Measurements from ENCODE around the gene FAM20B. TPM values are rescaled to one million over a fixed set of nuclear protein-coding genes. Genes with fewer than 3 reads are reported as not detected.
A peak's percentile ranks its signal among the peaks of the same experiment; 100 is the strongest.

The FAM20B gene
- total and polyA plus RNA-seq, 9 donors = 19.0 to 62.0 (median 49.1) TPM

DNA sequence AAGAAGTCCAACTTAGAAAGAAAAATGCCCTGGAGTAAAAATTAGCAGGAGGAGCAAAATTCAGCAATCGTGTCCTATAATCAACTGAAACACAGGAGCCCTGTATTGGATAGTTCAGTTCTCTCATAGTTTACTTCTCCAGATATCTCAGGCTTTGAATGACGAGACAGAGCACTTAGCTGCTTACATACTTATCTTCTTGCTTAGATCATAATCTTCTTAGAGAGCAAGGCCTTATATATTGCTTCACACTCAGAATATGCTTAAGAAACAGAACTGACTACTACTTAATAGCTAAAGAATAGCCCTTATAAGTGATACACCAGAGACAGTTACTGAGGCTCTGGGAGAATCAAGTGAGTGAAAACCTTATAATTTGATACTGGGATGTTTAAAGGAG lies 95.0 kb downstream of the FAM20B start:
- WGBS, 3 donors = 83 to 87% (median 87%) methylated on average over 2 of the region's 2 CpGs
- Histone ChIP-seq H3K36me3 (no peaks in the 10 kb centered on the region), H3K4me1 (ENCODE audit: insufficient read depth) (no peaks in the 10 kb centered on the region), H3K27me3 (no peaks in the 10 kb centered on the region), H3K27ac (no peak overlapping the region), H3K9me3 (no peaks in the 10 kb centered on the region), H3K4me3 (no peak overlapping the region)
- intact Hi-C loops (cut with DNase I) = loop anchor here in 1 of 4 donors (5.0 kb wide), 1 partner anchor 247 kb away; the partner anchor contains the start of gene AXDND1
- TF ChIP-seq, protein P1, sequence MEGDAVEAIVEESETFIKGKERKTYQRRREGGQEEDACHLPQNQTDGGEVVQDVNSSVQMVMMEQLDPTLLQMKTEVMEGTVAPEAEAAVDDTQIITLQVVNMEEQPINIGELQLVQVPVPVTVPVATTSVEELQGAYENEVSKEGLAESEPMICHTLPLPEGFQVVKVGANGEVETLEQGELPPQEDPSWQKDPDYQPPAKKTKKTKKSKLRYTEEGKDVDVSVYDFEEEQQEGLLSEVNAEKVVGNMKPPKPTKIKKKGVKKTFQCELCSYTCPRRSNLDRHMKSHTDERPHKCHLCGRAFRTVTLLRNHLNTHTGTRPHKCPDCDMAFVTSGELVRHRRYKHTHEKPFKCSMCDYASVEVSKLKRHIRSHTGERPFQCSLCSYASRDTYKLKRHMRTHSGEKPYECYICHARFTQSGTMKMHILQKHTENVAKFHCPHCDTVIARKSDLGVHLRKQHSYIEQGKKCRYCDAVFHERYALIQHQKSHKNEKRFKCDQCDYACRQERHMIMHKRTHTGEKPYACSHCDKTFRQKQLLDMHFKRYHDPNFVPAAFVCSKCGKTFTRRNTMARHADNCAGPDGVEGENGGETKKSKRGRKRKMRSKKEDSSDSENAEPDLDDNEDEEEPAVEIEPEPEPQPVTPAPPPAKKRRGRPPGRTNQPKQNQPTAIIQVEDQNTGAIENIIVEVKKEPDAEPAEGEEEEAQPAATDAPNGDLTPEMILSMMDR (IDR thresholded peaks at IDR 0.05) = no peak
- TF ChIP-seq EP300 (IDR thresholded peaks at IDR 0.05) (no peak), POLR2A (IDR thresholded peaks at IDR 0.05) (no peak)
- DNase-seq = no peak

DNA sequence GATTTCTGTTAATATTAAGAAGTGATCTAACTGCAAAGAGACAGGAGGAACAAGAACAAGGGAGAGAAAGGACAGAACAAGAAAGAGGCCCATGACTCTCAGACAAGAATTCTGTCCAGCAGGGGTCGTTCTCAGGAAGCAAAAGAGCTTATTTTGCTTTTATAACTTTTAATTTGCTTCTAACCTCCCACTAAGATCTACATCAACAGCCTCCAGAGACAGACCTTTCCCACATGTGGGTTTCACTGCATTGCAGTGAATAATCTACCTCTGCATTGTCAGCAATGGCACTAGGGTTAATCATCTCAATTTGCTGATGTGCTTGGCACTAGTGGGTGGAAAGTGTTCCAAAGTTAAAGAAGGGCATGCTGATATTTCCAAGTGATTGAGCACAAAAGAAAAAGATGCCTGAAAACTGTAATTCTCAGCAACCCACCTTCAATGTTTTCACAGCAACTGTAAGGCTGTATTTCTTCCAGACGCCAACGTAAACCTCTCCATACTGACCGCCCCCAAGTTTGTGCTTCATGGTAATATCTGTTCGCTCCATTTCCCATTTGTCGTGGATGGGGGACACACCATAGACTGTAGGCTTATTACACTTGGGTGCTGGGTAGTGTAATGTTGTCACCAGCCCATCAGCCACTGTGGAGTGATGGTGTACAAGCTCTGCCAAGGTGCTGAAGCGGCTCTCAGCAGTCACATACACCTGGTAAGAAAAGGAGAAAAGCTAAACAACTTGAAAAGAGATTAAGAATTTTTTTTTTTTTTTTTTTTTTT lies 95.7 kb downstream of the FAM20B start:
- no peak overlapping the region for H3K27ac ChIP-seq
- H3K9me3 ChIP-seq = no peaks in the 10 kb centered on the region
- peak in 1 of 5 donors; percentile 48 for DNase-seq
- TF ChIP-seq, protein P1 (IDR thresholded peaks at IDR 0.05) = peak; percentile 17 to 57 (median 45)
- no peak for TF ChIP-seq POLR2A (IDR thresholded peaks at IDR 0.05)
- TF ChIP-seq EP300 (IDR thresholded peaks at IDR 0.05) = no peak
- intact Hi-C loops (cut with DNase I) = loop anchor here in 1 of 4 donors (5.0 kb wide), 1 partner anchor 246 kb away; the partner anchor contains the start of gene AXDND1
- no peaks in the 10 kb centered on the region for H3K27me3 ChIP-seq
- no peaks in the 10 kb centered on the region for H3K4me1 ChIP-seq (ENCODE audit: insufficient read depth)
- H3K36me3 ChIP-seq = no peaks in the 10 kb centered on the region
- WGBS, 3 donors = 78 to 81% (median 80%) methylated on average over 7 of the region's 7 CpGs
- H3K4me3 ChIP-seq = no peak overlapping the region

DNA sequence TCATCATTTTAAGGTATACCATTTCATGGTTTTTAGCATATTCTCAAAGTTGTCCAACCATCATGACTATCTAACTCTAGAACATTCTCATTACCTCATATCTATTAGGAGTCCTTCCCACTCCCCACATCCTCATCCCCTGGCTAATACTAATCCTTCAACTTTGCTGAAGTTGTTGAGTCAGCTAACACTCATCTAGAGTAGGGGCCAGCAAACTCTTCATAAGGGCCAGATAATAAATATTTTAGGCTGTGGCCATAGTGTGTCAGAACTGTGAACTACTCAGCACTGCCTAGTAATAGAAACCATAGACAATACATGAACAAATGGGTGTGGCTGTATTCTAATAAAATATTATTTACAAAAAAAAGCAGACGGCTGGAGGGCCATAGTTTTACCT lies 99.2 kb downstream of the FAM20B start:
- DNase-seq = no peak
- Histone ChIP-seq H3K4me3 (no peak overlapping the region), H3K4me1 (ENCODE audit: insufficient read depth) (peaks cover 5% of the 10 kb centered on the region), H3K27ac (no peak overlapping the region), H3K9me3 (no peaks in the 10 kb centered on the region), H3K36me3 (no peaks in the 10 kb centered on the region), H3K27me3 (no peaks in the 10 kb centered on the region)
- intact Hi-C loops (cut with DNase I) = loop anchor here in 1 of 4 donors (5.0 kb wide), 1 partner anchor 242 kb away; the partner anchor contains the start of gene AXDND1
- 89 to 92% (median 91%) methylated on average over 1 of the region's 1 CpG for WGBS, 3 donors
- no peak for TF ChIP-seq POLR2A (IDR thresholded peaks at IDR 0.05)
- TF ChIP-seq EP300 (IDR thresholded peaks at IDR 0.05) = no peak
- TF ChIP-seq, protein P1 (IDR thresholded peaks at IDR 0.05) = no peak

Other genes starting within 250 kb of the FAM20B start
- 100 to 1,000 TPM in 2 of 7 donors, 10 to 100 TPM in 5; 21.9 to 165 (median 48.9) TPM for gene ANGPTL1, start 154.8 kb upstream of the FAM20B start, total RNA-seq
- gene ANGPTL1, start 154.8 kb upstream of the FAM20B start, polyA plus RNA-seq = 10 to 100 TPM; 65.7 to 83.2 TPM
- 10 to 100 TPM; 19.2 to 55.0 (median 26.7) TPM for gene TOR3A, start 56.2 kb downstream of the FAM20B start, total RNA-seq
- gene TOR3A, start 56.2 kb downstream of the FAM20B start, polyA plus RNA-seq = 10 to 100 TPM; 17.8 to 19.5 TPM
- 10 to 100 TPM in 6 of 7 donors, 1 to 10 TPM in 1; 7.4 to 22.7 (median 16.3) TPM for gene ABL2, start 203.8 kb downstream of the FAM20B start, total RNA-seq
- gene ABL2, start 203.8 kb downstream of the FAM20B start, polyA plus RNA-seq = 1 to 10 TPM; 4.1 to 7.5 TPM